Neural cell (in vitro differentiated cells): Measurements from ENCODE around the gene MAGEA11.
"Not testable (repeated sequence)": the region's sequence is repeated elsewhere in the genome, so short reads cannot be mapped to it uniquely, and the experiment has no call there.

Source experiments
- CTCF ChIP-seq: fragments of 450-650 bp; IDR thresholded peaks from 2 replicates; pipeline ENCODE4 v1.5.1; 2014; ENCODE audit warnings: antibody characterized with exemption, mild to moderate bottlenecking, moderate library complexity; ENCODE audit not compliant: poor library complexity, severe bottlenecking
- EP300 ChIP-seq: fragments of 450-650 bp; conservative IDR thresholded peaks from 2 replicates; pipeline ENCODE4 v1.6.1; 2014; ENCODE audit warnings: antibody characterized with exemption, mild to moderate bottlenecking, moderate library complexity; ENCODE audit not compliant: poor library complexity, severe bottlenecking
- EZH2 ChIP-seq: fragments of 200-600, 300-800 bp; shearing (Covaris generic), sonication (generic); IDR thresholded peaks from 2 replicates; pipeline ENCODE4 v1.6.1; 2014; ENCODE audit warnings: antibody characterized with exemption, low read length, borderline replicate concordance, mild to moderate bottlenecking; ENCODE audit not compliant: insufficient read depth, poor library complexity, severe bottlenecking
- POLR2AphosphoS5 ChIP-seq: IDR thresholded peaks from 2 replicates; pipeline ENCODE4 v1.6.1; 2012
- REST ChIP-seq: IDR thresholded peaks from 2 replicates; pipeline ENCODE4 v1.6.1; 2012; ENCODE audit warnings: borderline replicate concordance
- TAF1 ChIP-seq: IDR thresholded peaks from 2 replicates; pipeline ENCODE4 v1.6.1; 2012; ENCODE audit warnings: low read depth

GRCh38 chrX:149692686-149693272, 19.1 kb upstream of the MAGEA11 start:
- not testable (repeated sequence) for TF ChIP-seq TAF1, CTCF, REST, EP300, EZH2, POLR2AphosphoS5
